ENCODE results near the gene SNAI3. TPM values are rescaled to one million over a fixed set of nuclear protein-coding genes. Genes with fewer than 3 reads are reported as not detected.

SNAI3 gene
- total RNA-seq, 1 donor from 2014 or later, result not detected

DNA sequence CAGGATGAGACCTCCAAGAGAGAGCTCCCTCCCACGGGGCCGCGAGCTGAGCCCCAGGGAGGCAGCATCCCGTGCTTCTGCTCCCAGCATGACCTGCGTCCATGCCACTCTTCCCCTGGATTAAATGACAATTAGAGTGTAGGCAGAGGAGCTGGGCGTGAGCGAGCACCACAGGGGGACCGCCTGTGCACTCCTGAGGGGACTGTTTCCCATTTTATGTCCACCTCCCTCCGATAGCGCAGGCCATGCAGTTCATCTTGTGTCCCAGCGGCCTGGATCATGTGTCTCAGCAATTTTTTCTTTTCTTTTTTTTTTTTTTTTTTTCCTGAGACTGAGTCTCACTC, 53.7 kb downstream of the SNAI3 start:
- H3K4me1 ChIP-seq, result peaks cover 16% of the 10 kb centered on the region
- no peaks in the 10 kb centered on the region for H3K9me3 ChIP-seq
- no peak overlapping the region for H3K27ac ChIP-seq
- peaks cover 6% of the 10 kb centered on the region for H3K27me3 ChIP-seq
- no peak for DNase-seq (ENCODE audit: extremely low spot score in 2 of 2)
- peaks cover 0 to 46% of the 10 kb centered on the region in 2 donors for H3K36me3 ChIP-seq
- no peak overlapping the region for H3K4me3 ChIP-seq
- intact Hi-C loops (cut with DNase I), result no loop called here
- no peak for TF ChIP-seq POLR2AphosphoS5 (IDR thresholded peaks at IDR 0.05; ENCODE audit: insufficient read depth in 1 of 2, low read depth in 1 of 2)
- TF ChIP-seq, protein P1, sequence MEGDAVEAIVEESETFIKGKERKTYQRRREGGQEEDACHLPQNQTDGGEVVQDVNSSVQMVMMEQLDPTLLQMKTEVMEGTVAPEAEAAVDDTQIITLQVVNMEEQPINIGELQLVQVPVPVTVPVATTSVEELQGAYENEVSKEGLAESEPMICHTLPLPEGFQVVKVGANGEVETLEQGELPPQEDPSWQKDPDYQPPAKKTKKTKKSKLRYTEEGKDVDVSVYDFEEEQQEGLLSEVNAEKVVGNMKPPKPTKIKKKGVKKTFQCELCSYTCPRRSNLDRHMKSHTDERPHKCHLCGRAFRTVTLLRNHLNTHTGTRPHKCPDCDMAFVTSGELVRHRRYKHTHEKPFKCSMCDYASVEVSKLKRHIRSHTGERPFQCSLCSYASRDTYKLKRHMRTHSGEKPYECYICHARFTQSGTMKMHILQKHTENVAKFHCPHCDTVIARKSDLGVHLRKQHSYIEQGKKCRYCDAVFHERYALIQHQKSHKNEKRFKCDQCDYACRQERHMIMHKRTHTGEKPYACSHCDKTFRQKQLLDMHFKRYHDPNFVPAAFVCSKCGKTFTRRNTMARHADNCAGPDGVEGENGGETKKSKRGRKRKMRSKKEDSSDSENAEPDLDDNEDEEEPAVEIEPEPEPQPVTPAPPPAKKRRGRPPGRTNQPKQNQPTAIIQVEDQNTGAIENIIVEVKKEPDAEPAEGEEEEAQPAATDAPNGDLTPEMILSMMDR (IDR thresholded peaks at IDR 0.05), result no peak
- TF ChIP-seq POLR2A (IDR thresholded peaks at IDR 0.05), result no peak

DNA sequence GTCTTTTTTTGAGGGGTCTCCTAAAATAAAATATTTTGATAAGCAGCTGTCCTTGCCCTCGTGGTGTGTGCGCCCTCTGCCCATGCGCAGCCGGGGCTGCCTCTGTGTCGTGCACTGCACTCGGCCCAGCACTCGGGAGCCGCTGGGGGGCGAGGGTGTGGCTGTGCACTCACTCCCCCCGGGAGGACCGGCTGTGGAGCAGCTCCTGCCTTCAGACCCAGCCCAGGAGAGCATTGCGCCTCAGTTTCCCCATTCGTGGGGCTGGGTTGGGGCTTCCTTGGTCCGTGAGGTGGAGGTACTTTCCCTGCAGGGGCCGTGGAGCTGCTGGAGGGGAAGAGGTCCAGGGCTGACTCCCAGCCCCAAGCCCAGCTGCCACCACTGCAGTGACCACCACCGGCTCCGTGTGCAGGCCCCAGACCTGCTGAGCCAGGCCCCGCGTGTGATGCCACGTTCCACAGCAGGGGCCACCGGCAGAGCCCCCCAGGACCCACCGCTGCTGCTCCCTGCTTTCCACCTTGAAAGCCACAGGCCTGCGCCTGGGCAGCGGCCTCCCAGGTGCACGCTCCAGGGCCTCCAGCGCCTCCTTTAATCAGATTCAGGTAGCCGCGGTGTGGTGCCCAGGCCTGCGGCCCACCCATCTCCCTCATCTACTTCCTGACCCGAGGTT, 54.3 kb downstream of the SNAI3 start:
- TF ChIP-seq POLR2AphosphoS5 (IDR thresholded peaks at IDR 0.05; ENCODE audit: insufficient read depth in 1 of 2, low read depth in 1 of 2) (no peak), POLR2A (IDR thresholded peaks at IDR 0.05) (no peak)
- TF ChIP-seq, protein P1 (IDR thresholded peaks at IDR 0.05), result no peak
- Histone ChIP-seq H3K4me3 (no peak overlapping the region), H3K9me3 (no peaks in the 10 kb centered on the region), H3K4me1 (peaks cover 16% of the 10 kb centered on the region), H3K36me3 (peaks cover 0 to 50% of the 10 kb centered on the region in 2 donors), H3K27ac (no peak overlapping the region), H3K27me3 (peaks cover 6% of the 10 kb centered on the region)
- no peak for DNase-seq (ENCODE audit: extremely low spot score in 2 of 2)
- intact Hi-C loops (cut with DNase I), result no loop called here

DNA sequence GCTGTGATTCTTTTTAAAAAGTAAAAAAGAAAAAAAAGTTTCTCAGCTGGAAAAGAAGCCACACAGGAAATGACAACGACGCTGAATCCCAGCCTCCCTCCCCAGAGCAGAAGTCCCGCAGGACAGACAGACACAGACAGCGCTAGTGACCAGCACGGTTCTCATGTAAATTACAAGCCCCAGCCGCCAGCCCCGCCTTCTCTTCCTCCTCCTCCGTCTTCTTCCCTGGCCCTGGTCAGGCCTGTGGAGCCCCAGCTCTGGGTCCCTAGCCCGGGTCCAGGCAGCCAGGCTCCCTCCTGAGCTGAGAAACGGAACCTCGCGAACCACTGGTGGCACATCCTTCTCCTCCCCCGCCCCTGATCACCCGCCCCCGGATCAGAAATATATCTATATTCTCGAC, 54.9 kb downstream of the SNAI3 start:
- peaks cover 0 to 55% of the 10 kb centered on the region in 2 donors for H3K36me3 ChIP-seq
- DNase-seq (ENCODE audit: extremely low spot score in 2 of 2), result no peak
- H3K4me3 ChIP-seq, result no peak overlapping the region
- no peaks in the 10 kb centered on the region for H3K9me3 ChIP-seq
- peaks cover 3% of the 10 kb centered on the region for H3K27me3 ChIP-seq
- no peak overlapping the region for H3K27ac ChIP-seq
- peaks cover 16% of the 10 kb centered on the region for H3K4me1 ChIP-seq
- intact Hi-C loops (cut with DNase I), result no loop called here
- TF ChIP-seq POLR2A (IDR thresholded peaks at IDR 0.05) (no peak), POLR2AphosphoS5 (IDR thresholded peaks at IDR 0.05; ENCODE audit: insufficient read depth in 1 of 2, low read depth in 1 of 2) (no peak)
- TF ChIP-seq, protein P1 (IDR thresholded peaks at IDR 0.05), result no peak

GRCh38 chr16:88630941-88631340, 55.4 kb downstream of the SNAI3 start:
- Histone ChIP-seq H3K9me3 (no peaks in the 10 kb centered on the region), H3K27ac (no peak overlapping the region), H3K27me3 (no peaks in the 10 kb centered on the region), H3K36me3 (peaks cover 0 to 58% of the 10 kb centered on the region in 2 donors), H3K4me3 (no peak overlapping the region), H3K4me1 (peaks cover 16% of the 10 kb centered on the region)
- TF ChIP-seq POLR2A (IDR thresholded peaks at IDR 0.05) (no peak), POLR2AphosphoS5 (IDR thresholded peaks at IDR 0.05; ENCODE audit: insufficient read depth in 1 of 2, low read depth in 1 of 2) (no peak)
- TF ChIP-seq, protein P1 (IDR thresholded peaks at IDR 0.05), result no peak
- intact Hi-C loops (cut with DNase I), result no loop called here
- no peak for DNase-seq (ENCODE audit: extremely low spot score in 2 of 2)

DNA sequence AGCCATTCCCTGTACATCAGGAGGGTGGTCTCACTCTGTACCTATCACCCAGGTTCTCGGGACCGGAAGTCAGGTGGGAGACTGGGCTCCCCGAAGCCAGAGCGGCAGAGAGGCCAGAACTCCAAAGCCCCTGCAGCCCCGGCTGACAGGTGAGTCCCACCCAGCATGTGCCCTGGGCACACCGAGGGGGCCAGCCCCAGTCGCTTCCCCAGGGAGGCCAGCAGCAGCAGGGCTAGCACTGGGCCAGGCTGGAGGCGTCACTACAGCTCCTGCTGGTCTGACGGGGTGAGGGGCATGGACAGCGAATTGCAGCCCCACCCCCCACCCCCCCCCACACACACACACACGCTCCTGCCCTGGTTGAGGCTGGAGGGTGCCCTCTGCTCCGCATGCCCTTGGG, 55.9 kb downstream of the SNAI3 start:
- no peak for DNase-seq (ENCODE audit: extremely low spot score in 2 of 2)
- Histone ChIP-seq H3K27me3 (no peaks in the 10 kb centered on the region), H3K4me3 (no peak overlapping the region), H3K27ac (no peak overlapping the region), H3K36me3 (peaks cover 0 to 63% of the 10 kb centered on the region in 2 donors), H3K9me3 (no peaks in the 10 kb centered on the region), H3K4me1 (peaks cover 16% of the 10 kb centered on the region)
- intact Hi-C loops (cut with DNase I), result no loop called here
- TF ChIP-seq POLR2AphosphoS5 (IDR thresholded peaks at IDR 0.05; ENCODE audit: insufficient read depth in 1 of 2, low read depth in 1 of 2) (no peak), POLR2A (IDR thresholded peaks at IDR 0.05) (no peak)
- TF ChIP-seq, protein P1 (IDR thresholded peaks at IDR 0.05), result no peak
